Embryonic facial prominence (tissue), 1 donor: ENCODE results near the gene UVSSA.
"Not testable (repeated sequence)": the region's sequence is repeated elsewhere in the genome, so short reads cannot be mapped to it uniquely, and the experiment has no call there.

Source experiments
- DNase-seq: peaks from one replicate; pipeline ENCODE4 v3.0.0-alpha.2; 2016; ENCODE audit errors: extremely low spot score

The UVSSA gene

GRCh38 chr4:1443688-1444172 lies 96.7 kb downstream of the UVSSA start:
- DNase-seq: not testable (repeated sequence)
